ENCODE results near the gene RPS13.

GRCh38 chr11:17098658-17099057 lies 21.2 kb upstream of the RPS13 start:
- no peak for TF ChIP-seq CTCF (IDR thresholded peaks at IDR 0.05)
- no peak for TF ChIP-seq POLR2A (IDR thresholded peaks at IDR 0.05)
